Amygdala (tissue), 56 donors: ENCODE data around the gene RALGPS1.

Source experiments
- DNase-seq, 56 donors: peaks; one replicate each; lab custom pipeline; 2025; lab: John Stamatoyannopoulos, UW

The RALGPS1 gene

GRCh38 chr9:126953041-126953809, 38.6 kb downstream of the RALGPS1 start:
- DNase-seq = no peak

DNA sequence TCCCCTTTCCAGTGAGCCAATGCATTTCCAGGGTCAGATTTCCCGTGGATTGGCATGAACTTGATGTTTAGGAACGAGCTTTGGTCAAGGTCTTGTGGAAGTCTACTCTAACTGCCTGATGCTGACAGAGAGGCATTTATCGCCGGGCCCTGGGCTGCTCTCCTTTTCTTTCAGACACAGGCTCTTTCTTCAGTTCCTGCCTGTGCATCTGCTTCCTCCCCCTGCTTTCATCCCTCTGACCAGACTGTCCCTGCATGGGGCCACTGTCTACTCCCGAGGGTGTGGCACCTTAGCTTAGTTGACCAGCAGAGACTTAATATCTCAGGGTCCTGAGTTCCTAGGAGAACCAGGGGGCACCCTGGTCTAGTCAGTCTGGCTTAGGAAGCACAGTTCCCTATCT, 41.2 kb downstream of the RALGPS1 start:
- peak in 6 of 56 donors; percentile 4 to 23 (median 14) for DNase-seq

- DNase-seq = no peak
Observed at GRCh38 chr9:126956917-126957686, 42.5 kb downstream of the RALGPS1 start.

DNA sequence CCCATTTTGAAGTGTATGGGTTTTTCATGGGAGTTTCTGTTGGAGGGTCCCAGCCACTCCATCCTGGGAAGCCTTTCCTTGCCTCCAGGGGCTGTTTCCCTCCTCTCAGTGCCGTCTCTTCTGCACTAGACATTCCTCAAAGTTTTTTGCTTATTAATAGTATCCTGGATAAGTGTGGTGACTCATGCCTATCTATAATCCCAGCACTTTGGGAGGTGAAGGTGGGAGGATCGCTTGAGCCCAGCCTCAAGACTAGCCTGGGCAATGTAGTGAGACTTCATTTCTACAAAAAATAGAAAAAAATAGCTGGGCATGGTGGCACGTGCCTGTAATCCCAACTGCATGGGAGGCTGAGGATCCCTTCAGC, 43.1 kb downstream of the RALGPS1 start:
- DNase-seq = no peak

- DNase-seq = no peak
Observed at GRCh38 chr9:126959336-126959735, 44.8 kb downstream of the RALGPS1 start.

GRCh38 chr9:126959917-126960316, 45.3 kb downstream of the RALGPS1 start:
- DNase-seq = no peak

GRCh38 chr9:126962336-126962735, 47.8 kb downstream of the RALGPS1 start:
- no peak for DNase-seq

- DNase-seq = no peak
Observed at GRCh38 chr9:126965077-126965476, 50.5 kb downstream of the RALGPS1 start.

GRCh38 chr9:126965541-126966428, 51.2 kb downstream of the RALGPS1 start:
- peak in 25 of 56 donors; percentile 3 to 71 (median 29) for DNase-seq

GRCh38 chr9:126971261-126971660, 56.7 kb downstream of the RALGPS1 start:
- no peak for DNase-seq

DNA sequence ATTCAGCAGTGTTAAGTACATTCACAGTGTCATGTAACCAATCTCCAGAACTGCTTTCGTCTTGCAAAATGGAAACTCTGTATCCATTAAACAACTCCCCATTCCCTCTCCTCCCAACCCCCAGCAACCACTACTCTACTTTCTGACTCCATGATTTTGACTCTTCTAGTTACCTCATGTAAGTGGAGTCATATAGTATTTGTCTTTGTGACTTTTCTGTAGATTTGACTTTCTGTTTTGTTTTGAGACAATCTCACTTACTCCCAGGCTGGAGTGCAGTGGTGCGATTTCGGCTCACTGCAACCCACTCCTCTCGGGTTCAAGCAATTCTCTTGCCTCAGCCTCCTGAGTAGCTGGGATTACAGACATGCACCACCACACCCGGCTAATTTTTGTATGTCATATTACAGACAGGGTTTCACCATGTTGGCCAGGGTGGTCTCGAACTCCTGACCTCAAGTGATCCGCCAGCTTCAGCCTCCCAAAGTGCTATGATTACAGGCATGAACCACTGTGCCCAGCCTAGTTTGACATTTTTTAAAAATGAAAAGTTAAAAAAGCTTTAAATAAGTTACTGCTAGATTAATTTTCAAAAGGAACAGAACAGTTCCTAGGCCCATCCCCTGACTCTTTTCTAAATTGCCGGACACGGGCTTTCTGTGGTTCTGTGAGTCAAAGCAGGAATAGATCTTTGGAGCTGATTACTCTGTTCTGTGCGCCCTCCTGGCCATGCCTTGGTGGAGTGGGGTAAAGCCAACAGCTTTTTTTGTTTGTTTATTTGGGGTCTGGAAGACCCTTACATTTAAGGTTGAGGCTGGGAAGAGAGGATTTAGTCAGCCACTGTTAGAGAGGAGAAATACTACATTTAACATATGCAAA, 59.3 kb downstream of the RALGPS1 start:
- no peak for DNase-seq

DNA sequence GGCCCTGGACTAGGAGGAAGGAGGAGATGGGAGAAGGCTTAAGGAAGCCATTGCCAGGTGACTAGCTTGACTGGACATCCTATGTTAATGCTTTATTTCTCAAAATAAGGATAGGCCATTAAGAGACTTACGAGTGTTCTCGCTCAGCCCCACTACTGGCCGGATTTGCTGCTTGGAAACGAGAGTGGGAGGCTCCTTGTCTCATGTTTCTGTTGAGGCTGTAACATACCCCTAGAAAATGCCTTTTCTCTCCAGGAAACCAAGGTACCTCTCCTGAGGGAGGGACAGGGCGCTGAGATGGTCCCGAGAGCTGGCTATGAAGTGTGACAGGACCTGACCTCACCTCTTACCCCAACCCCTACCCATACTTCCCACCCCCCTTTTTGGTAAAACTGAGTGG, 60.0 kb downstream of the RALGPS1 start:
- DNase-seq = no peak

DNA sequence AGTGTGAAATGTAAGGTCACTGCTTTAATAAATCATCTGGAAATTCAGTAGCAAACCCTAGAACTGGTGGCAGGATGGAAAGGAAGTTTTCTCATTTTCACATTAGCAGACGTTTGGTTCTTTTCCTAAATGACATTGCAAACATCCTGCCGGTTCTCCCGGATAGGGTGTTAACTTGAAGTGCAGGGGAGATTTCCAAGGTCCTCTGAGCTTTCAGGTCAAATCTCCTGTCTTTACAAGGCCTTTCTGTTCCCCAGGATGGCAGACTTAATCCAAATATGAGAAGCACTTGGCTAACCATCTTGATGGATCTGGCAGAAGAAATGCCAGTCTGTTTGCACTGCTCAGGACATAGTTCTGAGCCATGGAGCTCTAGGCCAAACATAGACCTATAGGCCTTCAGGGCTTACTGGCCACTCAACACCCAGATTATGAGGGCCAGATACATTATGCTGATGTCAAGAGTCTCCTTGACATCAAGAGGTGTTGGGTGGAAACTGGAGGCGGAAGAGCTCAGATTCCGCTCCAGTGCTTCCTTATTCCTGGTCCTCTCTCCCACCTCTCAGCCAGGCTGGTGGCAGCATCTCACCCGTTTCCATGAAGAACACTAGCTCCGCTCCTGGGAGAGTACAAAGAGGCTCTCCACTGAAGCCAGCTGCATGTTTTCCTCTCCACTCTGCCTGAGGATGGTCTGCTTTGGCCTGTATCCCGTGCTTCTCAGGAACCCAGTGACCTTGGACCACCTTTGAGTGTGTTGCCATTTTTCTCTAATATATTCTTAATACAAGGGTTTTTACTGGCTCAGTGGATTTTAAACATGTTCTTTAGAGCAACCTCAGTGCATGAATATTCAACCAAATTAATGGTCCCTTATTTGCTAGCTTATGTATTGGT, 61.0 kb downstream of the RALGPS1 start:
- DNase-seq = no peak

DNA sequence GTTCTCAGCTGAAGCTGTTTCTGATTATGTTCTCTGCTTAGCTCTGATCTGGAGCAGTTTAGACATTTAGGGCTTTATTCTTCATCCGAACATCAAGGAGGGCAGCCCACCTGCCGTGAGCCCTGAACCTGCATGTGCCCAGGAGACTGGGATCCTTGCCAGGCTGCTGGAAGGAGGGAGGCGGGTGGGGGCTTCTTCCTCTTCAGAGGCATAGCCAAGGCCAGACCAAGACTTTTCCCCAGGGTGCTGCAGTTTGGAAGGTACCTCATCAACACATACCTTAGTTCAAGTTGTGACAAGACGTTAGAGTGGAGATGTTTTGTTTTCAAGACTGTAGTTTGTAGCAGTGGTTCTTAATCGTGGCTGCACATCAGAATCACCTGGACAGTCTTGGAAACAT, 64.9 kb downstream of the RALGPS1 start:
- no peak for DNase-seq

GRCh38 chr9:126980231-126980630, 65.6 kb downstream of the RALGPS1 start:
- DNase-seq = no peak

GRCh38 chr9:126981218-126981617, 66.6 kb downstream of the RALGPS1 start:
- DNase-seq = no peak

DNA sequence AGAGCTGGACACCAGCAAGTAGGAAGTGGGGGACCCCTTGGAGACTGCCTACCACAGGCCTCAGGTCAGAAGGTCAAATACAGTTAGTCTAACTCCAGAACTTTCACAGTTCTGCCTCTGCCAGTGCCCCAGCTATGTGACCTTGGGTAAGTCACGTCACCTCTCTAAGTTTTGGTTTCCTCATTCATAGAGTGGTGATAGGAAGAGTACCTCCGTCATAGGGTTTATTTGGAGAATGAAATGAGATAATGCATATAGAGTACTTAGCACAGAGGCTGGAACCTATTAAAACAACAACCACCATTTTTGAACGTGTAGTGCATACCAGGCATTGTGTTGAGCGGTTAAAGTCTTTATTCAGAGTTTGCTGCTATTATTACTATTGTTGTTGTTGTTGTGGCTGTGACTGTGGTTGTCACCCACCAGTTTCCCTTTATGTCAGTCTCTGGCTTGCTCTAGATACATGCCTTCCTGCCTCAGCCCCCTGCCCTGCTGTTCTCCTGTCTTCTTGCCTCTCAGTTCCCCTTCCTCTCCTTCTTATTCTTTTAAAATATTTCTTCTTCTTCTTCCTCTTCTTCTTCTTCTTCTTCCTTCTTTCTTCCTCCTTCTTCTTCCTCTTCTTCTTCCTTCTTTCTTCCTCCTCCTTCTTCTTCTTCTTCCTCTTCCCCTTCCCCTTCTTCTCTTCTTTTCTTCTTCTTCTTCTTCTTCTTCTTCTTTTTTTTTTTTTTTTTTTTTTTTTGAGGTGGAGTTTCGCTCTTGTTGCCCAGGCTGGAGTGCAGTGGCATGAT, 67.8 kb downstream of the RALGPS1 start:
- DNase-seq = no peak

DNA sequence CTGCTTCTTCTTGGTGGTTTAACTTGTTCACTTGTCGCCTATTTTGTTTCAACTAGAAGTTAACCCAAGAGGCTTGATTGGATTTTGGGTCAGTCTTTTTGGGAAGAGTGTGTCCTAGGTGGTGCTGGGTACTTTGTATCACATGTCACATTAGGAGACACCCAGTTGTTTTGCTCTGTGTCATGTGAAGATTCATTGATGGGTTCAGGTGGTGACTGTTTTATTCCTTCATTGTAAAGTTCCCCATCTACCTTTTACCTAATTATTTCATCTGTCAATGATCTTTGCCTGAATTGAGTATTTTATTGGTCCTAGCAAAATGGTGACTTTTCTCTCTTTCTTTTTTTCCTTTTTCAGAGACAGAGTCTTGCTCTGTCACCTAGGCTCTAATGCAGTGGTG, 69.2 kb downstream of the RALGPS1 start:
- DNase-seq = no peak
